K562 (cell line): ENCODE results near the gene POLDIP3. TPM values are rescaled to one million over a fixed set of nuclear protein-coding genes. Genes with fewer than 3 reads are reported as not detected.

Experiments used
- BRD4 ChIP-seq: fragments of 200-600 bp; sonication (generic); IDR thresholded peaks from 2 replicates; pipeline ENCODE4 v1.6.1; 2017; ENCODE audit warnings: inconsistent platforms
- EWSR1 ChIP-seq: fragments of 450-650 bp; IDR thresholded peaks from 2 replicates; pipeline ENCODE4 v1.6.1; 2018; ENCODE audit warnings: borderline replicate concordance, mild to moderate bottlenecking, low read depth, moderate library complexity; ENCODE audit not compliant: partially characterized antibody
- GTF2F1 ChIP-seq: IDR thresholded peaks from 2 replicates; pipeline ENCODE4 v1.6.1; 2011; ENCODE audit warnings: low read depth, low read length, improper control_type of control experiment
- HINFP ChIP-seq: fragments of 450-650 bp; conservative IDR thresholded peaks from 2 replicates; pipeline ENCODE4 v1.6.1; 2016; ENCODE audit warnings: missing genetic modification characterization, low read depth, mild to moderate bottlenecking, control low read depth, missing compliant biosample characterization
- MCM7 ChIP-seq, 2 experiments: fragments of 450-650 bp; IDR thresholded peaks; 2 replicates each; pipeline ENCODE4 v1.6.1; 2016 to 2018
- NCOR1 ChIP-seq: fragments of 450-650 bp; IDR thresholded peaks from 2 replicates; pipeline ENCODE4 v1.6.1; 2016; ENCODE audit warnings: mild to moderate bottlenecking, moderate library complexity
- RB1 ChIP-seq: fragments of 450-650 bp; IDR thresholded peaks from 2 replicates; pipeline ENCODE4 v1.6.1; 2017; ENCODE audit warnings: low read depth, mild to moderate bottlenecking
- TAF1 ChIP-seq: IDR thresholded peaks from 2 replicates; pipeline ENCODE4 v1.6.1; 2011; ENCODE audit warnings: mild to moderate bottlenecking, low read length, moderate library complexity; ENCODE audit not compliant: insufficient read depth, control insufficient read depth, severe bottlenecking; ENCODE audit errors: extremely low read depth
- TGIF2 ChIP-seq: sonication (generic); formaldehyde crosslinking; IDR thresholded peaks from 2 replicates; pipeline ENCODE4 v1.8.1; 2022; ENCODE audit warnings: mild to moderate bottlenecking, missing genetic modification reagents, moderate library complexity
- UBTF ChIP-seq, 2 experiments: IDR thresholded peaks; 2 replicates each; pipeline ENCODE4 v1.6.1; 2012; ENCODE audit warnings: improper control_type of control experiment in 2 of 2, low read depth in 2 of 2, low read length in 2 of 2, borderline replicate concordance in 1 of 2
- ZNF512 ChIP-seq: IDR thresholded peaks from 2 replicates; pipeline ENCODE4 v1.6.1; 2016; ENCODE audit warnings: missing genetic modification characterization, missing compliant biosample characterization
- ZNF76 ChIP-seq: fragments of 250-450 bp; sonication (Bioruptor Pico); IDR thresholded peaks from 2 replicates; pipeline ENCODE4 v1.4.0; 2020; ENCODE audit warnings: mild to moderate bottlenecking, moderate library complexity, borderline replicate concordance
- polyA plus RNA-seq, 8 experiments: library from polyadenylated mRNA; depleted of rRNA in 4 of 8; stranded (reverse) in 5 of 8; unstranded in 3 of 8; fragments of >200 nt; fragmentation: Nextera tagmentation in 2 of 8; fragmentation: Illumina TruSeq in 1 of 8; extraction: Ambion mirVana in 2 of 8; extraction: Trizol in 1 of 8; gene quantifications; 2 replicates each; pipeline versions ENCODE4 v1.2.1 to v1.2.3, GENCODE V29; 2011 to 2014; ENCODE audit warnings: inconsistent platforms in 1 of 8, missing spikeins in 1 of 8
- total RNA-seq, 7 experiments: library from RNA; depleted of rRNA in 6 of 7; stranded (reverse); fragments of >200 nt in 6 of 7; fragmentation: Illumina TruSeq in 2 of 7; extraction: Trizol in 2 of 7; gene quantifications; 2 replicates each; pipeline versions ENCODE4 v1.2.1 to v1.2.3, GENCODE V29; 2011 to 2021; ENCODE audit warnings: low replicate concordance in 1 of 7
- TF ChIP-seq, protein P1 (sequence below): IDR thresholded peaks from 2 replicates; pipeline ENCODE4 v1.6.1; 2014; ENCODE audit warnings: antibody characterized with exemption
- TF ChIP-seq, protein P2 (sequence below), 2 experiments: IDR thresholded peaks; 2 replicates each; pipeline ENCODE4 v1.6.1; 2011; ENCODE audit warnings: borderline replicate concordance in 1 of 2, control low read depth in 1 of 2, low read depth in 1 of 2, low read length in 1 of 2, mild to moderate bottlenecking in 1 of 2, mixed read lengths in 1 of 2, moderate library complexity in 1 of 2; ENCODE audit not compliant: insufficient read depth in 1 of 2, insufficient read length in 1 of 2, poor library complexity in 1 of 2, severe bottlenecking in 1 of 2; ENCODE audit errors: extremely low read depth in 1 of 2

Gene POLDIP3
- total and polyA plus RNA-seq, 9 of the 15 experiments (the other 6 are each of a cell fraction or from before 2014, with no cell fraction given), result 14.3 to 53.0 (median 26.3) TPM

GRCh38 chr22:42661985-42662831, 47.5 kb upstream of the POLDIP3 start (continued):
- TF ChIP-seq, protein P1, sequence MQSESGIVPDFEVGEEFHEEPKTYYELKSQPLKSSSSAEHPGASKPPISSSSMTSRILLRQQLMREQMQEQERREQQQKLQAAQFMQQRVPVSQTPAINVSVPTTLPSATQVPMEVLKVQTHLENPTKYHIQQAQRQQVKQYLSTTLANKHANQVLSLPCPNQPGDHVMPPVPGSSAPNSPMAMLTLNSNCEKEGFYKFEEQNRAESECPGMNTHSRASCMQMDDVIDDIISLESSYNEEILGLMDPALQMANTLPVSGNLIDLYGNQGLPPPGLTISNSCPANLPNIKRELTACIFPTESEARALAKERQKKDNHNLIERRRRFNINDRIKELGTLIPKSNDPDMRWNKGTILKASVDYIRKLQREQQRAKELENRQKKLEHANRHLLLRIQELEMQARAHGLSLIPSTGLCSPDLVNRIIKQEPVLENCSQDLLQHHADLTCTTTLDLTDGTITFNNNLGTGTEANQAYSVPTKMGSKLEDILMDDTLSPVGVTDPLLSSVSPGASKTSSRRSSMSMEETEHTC, result no peak
- TF ChIP-seq, protein P2, sequence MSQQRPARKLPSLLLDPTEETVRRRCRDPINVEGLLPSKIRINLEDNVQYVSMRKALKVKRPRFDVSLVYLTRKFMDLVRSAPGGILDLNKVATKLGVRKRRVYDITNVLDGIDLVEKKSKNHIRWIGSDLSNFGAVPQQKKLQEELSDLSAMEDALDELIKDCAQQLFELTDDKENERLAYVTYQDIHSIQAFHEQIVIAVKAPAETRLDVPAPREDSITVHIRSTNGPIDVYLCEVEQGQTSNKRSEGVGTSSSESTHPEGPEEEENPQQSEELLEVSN (IDR thresholded peaks at IDR 0.05; ENCODE audit: borderline replicate concordance in 1 of 2, extremely low read depth in 1 of 2, insufficient read depth in 1 of 2, insufficient read length in 1 of 2, low read depth in 1 of 2, low read length in 1 of 2, poor library complexity in 1 of 2, severe bottlenecking in 1 of 2), result peak in 1 of 2 experiments; percentile 55
- TF ChIP-seq TAF1, result no peak
- no peak for TF ChIP-seq HINFP
- TF ChIP-seq TGIF2 (CRISPR knock-in tag), result no peak
- TF ChIP-seq MCM7 (IDR thresholded peaks at IDR 0.05), result no peak
- TF ChIP-seq ZNF76 (CRISPR knock-in tag), result no peak
- TF ChIP-seq UBTF (IDR thresholded peaks at IDR 0.05; ENCODE audit: borderline replicate concordance in 1 of 2, low read depth in 2 of 2, low read length in 2 of 2), result 0 out of 4 replicates have a peak, but pooled peaks of 1 of the 2 experiments have one; percentile 22
- no peak for TF ChIP-seq ZNF512 (tag)
- peak; percentile 75; the same call in 1 of the 2 replicates for TF ChIP-seq RB1
- TF ChIP-seq BRD4, result no peak
- TF ChIP-seq GTF2F1, result no peak
- TF ChIP-seq NCOR1, result no peak
- TF ChIP-seq EWSR1, result no peak
